NT2/D1 (cell line): Measurements from ENCODE around the gene GLG1.

Experiments
- SUZ12 ChIP-seq: IDR thresholded peaks from 2 replicates; pipeline ENCODE4 v1.6.1; 2011; ENCODE audit not compliant: insufficient read length, insufficient read depth; ENCODE audit errors: extremely low read depth
- YY1 ChIP-seq: IDR thresholded peaks from 2 replicates; pipeline ENCODE4 v1.6.1; 2011; ENCODE audit not compliant: insufficient read length, insufficient read depth
- ZNF274 ChIP-seq: IDR thresholded peaks from 2 replicates; pipeline ENCODE4 v1.6.1; 2011; ENCODE audit warnings: mild to moderate bottlenecking, low read depth, low read length

- no peak for TF ChIP-seq ZNF274
- no peak for TF ChIP-seq SUZ12
- no peak for TF ChIP-seq YY1
These were observed 20.7 kb upstream of the GLG1 start for GRCh38 chr16:74627506-74628220.
